ENCODE data around the gene AGAP1. TPM values are rescaled to one million over a fixed set of nuclear protein-coding genes. Genes with fewer than 3 reads are reported as not detected.

The AGAP1 gene
- total RNA-seq, 1 experiment from 2014 or later: 44.8 TPM

- DNase-seq (ENCODE audit: low spot score): no peak
These were observed 310.8 kb downstream of the AGAP1 start for GRCh38 chr2:235804676-235805075.

DNA sequence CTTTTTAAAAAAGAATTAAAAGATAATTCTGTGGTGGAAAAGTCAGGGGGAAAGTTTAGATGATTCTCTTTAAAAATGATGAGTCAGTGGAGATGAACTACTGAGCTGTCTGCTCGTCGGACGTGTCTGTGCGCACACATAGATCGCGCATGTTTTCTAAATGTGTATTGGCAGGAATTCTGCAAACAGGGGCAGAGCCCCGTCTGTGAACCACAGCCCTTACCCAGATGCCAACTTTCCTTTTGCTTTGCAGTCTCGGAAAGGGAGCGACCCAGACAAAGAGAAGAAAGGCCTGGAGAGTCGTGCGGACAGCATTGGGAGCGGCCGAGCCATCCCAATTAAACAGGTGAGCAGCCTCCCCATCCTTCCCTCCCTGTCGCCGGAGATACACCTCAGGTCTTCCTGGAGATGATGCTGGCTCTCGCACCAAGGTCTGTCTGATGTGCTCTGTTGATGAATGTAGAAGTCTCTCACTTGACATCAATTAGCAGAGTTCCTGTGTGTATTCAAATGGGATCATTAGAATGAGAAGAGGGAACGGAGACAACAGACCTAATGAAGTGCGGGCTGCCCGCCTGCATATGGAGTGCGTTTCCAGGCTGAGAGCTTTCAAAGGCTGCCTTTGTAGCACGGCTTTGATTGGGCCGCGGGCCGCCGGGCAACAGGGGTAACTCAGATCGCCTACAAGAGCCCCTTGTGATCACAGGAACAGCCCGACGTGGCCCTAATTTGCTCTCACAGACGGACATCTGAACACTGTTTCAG, 313.3 kb downstream of the AGAP1 start:
- no peak for DNase-seq (ENCODE audit: low spot score)

GRCh38 chr2:235808366-235808765, 314.5 kb downstream of the AGAP1 start:
- DNase-seq (ENCODE audit: low spot score): no peak

- no peak for DNase-seq (ENCODE audit: low spot score)
These were observed 316.4 kb downstream of the AGAP1 start for GRCh38 chr2:235810252-235810651.

DNA sequence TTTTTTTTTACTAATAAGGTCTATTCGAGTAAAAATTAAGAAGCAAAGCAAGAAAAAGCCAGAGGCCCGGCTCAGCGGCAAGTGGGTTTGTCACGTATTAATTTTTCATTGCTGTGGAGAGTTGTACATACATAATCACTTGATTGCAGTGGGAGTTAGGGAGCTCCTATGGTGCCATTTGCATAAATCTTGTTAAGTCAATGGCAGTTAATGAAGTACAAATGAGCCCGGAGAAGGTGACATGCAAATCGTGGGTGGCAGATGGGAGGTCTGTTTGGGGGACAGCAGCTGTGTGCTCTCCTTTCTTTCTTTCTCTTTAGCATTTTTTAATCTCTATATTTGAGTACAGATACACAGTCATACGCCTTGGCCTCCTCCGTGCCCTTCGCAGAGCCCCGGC, 317.0 kb downstream of the AGAP1 start:
- no peak for DNase-seq (ENCODE audit: low spot score)

- no peak for DNase-seq (ENCODE audit: low spot score)
These were observed 317.8 kb downstream of the AGAP1 start for GRCh38 chr2:235811446-235812184.

DNA sequence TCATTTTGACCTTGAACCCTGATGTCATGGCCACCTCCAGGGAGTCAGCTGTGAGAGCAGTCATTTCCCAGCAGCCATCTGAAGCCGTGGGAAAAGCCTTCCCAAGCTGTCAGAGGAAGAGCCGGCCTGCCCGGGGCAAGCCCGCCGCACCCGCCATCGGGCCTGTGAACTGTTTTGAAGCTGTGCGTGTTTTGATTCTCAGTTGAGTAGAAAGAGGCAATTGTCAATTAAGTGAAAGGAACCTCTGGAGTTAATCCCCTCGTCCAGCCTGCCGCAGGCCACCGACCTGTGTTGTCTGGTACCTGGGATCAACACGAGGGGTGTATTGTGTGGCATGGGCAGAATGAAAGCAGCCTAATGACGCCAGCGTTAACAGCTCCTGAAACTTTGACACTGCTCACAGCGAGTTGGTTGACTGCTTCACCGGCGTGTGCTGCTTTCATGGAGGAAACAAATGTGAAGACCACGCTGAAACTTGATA, 318.4 kb downstream of the AGAP1 start:
- DNase-seq (ENCODE audit: low spot score): no peak

GRCh38 chr2:235813398-235813797, 319.6 kb downstream of the AGAP1 start:
- no peak for DNase-seq (ENCODE audit: low spot score)

DNA sequence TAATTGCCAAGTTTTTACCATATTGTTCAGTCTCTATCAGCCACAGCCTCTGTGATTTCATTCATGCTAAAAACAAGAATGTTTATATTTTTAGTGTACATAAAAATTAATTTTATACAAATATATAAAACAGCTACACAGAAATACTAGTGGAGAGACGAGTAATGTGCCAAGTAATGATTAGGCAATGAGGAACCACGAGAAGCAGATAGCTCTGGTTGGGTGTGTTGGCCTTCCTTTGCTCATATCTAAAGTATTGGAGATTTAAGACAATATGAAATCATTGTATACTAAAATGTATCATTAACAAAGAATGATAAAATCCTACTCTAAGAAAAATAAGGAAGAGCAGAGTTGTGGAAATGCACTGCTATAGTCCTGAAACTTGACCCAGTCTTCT, 326.7 kb downstream of the AGAP1 start:
- no peak for DNase-seq (ENCODE audit: low spot score)

GRCh38 chr2:235824331-235824730, 330.5 kb downstream of the AGAP1 start:
- DNase-seq (ENCODE audit: low spot score): no peak

- no peak for DNase-seq (ENCODE audit: low spot score)
These were observed 332.1 kb downstream of the AGAP1 start for GRCh38 chr2:235825946-235826345.

GRCh38 chr2:235826826-235827225, 333.0 kb downstream of the AGAP1 start:
- DNase-seq (ENCODE audit: low spot score): no peak

DNA sequence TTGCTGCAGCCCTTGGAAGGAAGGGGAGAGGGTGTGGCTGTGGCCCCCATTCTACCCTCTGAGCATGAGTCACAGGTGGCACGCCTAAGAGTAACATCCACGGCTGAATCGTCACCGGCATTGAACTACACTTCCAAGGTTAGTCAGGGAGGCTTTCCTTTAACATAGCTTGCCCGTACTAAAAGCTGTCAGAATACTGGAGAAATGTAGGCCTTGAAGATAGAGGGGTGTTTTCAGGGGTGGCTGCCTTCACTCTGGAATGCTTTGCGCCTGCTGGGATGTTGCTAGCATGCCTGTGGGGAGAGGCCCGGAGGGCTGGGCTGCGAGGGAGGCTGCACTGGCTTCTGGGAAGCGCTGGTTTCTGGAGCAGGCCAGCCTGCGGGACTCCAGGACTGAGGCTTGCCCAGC, 333.7 kb downstream of the AGAP1 start:
- no peak for DNase-seq (ENCODE audit: low spot score)

DNA sequence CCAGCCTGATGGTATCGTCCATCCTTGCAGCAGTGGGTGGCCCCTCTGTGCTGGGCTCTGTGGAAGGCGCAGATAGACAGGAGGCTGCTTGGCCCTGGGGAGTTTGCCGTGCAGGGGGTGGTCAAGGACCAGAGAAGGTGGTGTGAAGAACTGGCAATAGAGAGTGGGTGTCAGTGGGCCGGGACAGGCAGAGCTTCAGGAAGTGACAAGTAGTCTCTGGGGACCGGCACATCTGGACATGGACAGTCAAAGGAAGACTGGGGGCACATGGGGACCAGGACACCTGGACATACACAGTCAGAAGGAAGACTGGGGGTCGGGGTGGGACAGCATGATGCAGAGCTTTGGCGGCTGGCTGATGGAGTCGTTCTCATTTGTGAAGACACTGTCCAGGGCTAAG, 335.9 kb downstream of the AGAP1 start:
- no peak for DNase-seq (ENCODE audit: low spot score)

- DNase-seq (ENCODE audit: low spot score): no peak
These were observed 337.9 kb downstream of the AGAP1 start for GRCh38 chr2:235831755-235832154.

GRCh38 chr2:235832941-235833340, 339.1 kb downstream of the AGAP1 start:
- DNase-seq (ENCODE audit: low spot score): no peak

DNA sequence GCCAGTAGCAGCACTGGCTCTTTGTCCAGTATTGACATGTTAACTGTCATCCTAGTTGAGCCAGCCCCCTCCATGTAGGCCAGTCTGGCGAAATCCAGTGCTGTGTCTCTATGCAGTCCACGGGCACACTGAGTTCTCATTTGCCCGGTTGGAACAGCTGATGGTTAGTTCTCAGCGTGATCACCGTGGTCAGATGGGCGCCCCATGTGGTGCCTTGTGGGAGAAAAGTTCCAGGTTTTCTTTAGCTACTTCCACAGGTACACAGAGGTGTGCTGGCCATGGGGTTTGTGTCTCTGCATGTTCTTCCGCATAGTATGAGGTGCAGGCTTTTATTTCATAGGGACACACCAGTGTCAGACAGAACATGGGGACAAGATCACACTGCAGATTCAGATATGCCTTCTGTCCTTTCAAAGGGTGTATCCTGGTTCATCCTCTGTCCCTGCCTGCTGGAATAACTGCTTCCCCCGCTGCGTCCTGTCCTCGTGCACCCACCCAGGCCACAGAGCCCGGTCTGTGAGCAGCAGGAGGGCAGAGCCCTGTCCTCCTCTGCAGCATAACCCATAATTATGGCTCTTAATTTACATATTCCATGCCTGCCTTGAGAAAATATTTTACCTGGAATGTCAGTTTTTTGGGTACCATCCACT, 340.3 kb downstream of the AGAP1 start:
- DNase-seq (ENCODE audit: low spot score): peak; percentile 20

- no peak for DNase-seq (ENCODE audit: low spot score)
These were observed 340.9 kb downstream of the AGAP1 start for GRCh38 chr2:235834781-235835180.

DNA sequence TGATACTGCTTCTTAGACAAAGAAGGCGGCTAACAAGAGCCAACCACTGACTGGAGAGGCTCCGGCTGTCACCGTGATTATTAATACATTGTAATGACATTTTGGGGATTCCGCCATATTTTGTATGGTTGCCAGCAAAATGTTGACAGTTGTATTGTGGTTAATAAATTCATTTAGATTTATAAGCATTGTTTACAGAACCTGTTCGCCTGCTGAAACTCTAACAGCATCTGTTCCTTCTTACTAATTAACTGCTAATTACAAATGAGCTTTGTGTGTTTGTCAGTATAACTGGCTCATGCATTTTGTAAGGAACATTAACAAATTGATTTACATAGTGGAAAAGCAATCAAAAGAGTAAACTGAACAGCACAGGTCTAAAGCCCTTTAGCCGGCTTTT, 342.0 kb downstream of the AGAP1 start:
- DNase-seq (ENCODE audit: low spot score): no peak

- peak; percentile 24 for DNase-seq (ENCODE audit: low spot score)
These were observed 342.7 kb downstream of the AGAP1 start for GRCh38 chr2:235836491-235836911.

DNA sequence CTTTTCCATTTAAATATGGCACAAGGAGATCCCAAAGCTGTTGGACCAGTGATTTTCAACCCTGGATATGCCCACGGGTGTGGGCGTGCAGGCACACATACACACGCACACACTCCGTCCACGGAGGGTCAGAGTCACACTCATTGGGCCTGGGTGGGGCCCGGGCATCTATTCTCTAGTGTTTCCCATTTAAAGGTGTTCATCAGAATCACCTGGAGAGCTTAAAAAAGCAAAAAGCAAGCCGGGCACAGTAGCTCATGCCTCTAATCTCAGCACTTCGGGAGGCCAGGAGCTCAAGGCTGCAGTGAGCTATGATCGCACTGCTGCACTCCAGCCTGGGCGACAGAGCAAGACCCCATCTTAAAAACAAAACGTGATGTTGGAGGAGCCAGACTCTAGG, 345.4 kb downstream of the AGAP1 start:
- DNase-seq (ENCODE audit: low spot score): no peak

- no peak for DNase-seq (ENCODE audit: low spot score)
These were observed 346.1 kb downstream of the AGAP1 start for GRCh38 chr2:235839974-235840373.

Measured in HT-29 (cell line).